OCI-LY3 (cell line): ENCODE data around the gene CATSPERD.

Source experiments
- H2AFZ ChIP-seq: fragments of 200-600, 300-600 bp; shearing (Covaris generic); 2 replicates; pipeline ENCODE4 v1.6.0; 2014; ENCODE audit warnings: antibody characterized with exemption, low read depth, low read length
- H3K27ac ChIP-seq: fragments of 200-600, 300-600 bp; sonication (generic); 2 replicates; pipeline ENCODE4 v1.5.1; 2014; ENCODE audit warnings: mild to moderate bottlenecking, low read length, moderate library complexity, mixed read lengths
- H3K27me3 ChIP-seq: fragments of 200-600, 300-600 bp; sonication (generic); 2 replicates; pipeline ENCODE4 v1.6.1; 2014; ENCODE audit warnings: low read depth, low read length, mixed read lengths
- H3K36me3 ChIP-seq: fragments of 200-600, 300-600 bp; sonication (generic); replicated peaks from 2 replicates; pipeline ENCODE3; 2014; ENCODE audit warnings: low read depth, low read length, mixed read lengths
- H3K4me1 ChIP-seq: fragments of 300-600, 200-600 bp; sonication (generic); 2 replicates; pipeline ENCODE4 v1.6.1; 2014; ENCODE audit warnings: low read length, mixed read lengths
- H3K4me2 ChIP-seq: fragments of 200-600, 300-600 bp; sonication (generic); 2 replicates; pipeline ENCODE4 v1.6.1; 2014; ENCODE audit warnings: low read length, mixed read lengths
- H3K4me3 ChIP-seq: fragments of 300-600, 200-600 bp; sonication (generic); 2 replicates; pipeline ENCODE4 v1.5.1; 2014; ENCODE audit warnings: antibody characterized with exemption, mild to moderate bottlenecking, low read length, moderate library complexity
- H3K79me2 ChIP-seq: fragments of 300-600, 200-600 bp; shearing (Covaris generic); 2 replicates; pipeline ENCODE4 v1.6.1; 2014; ENCODE audit warnings: mild to moderate bottlenecking, low read length, mixed read lengths
- H3K9ac ChIP-seq: fragments of 300-600, 200-600 bp; shearing (Covaris generic); 2 replicates; pipeline ENCODE4 v1.6.0; 2014; ENCODE audit warnings: mild to moderate bottlenecking, low read length, moderate library complexity
- H3K9me3 ChIP-seq: fragments of 200-600, 300-600 bp; shearing (Covaris generic); 2 replicates; pipeline ENCODE4 v1.6.1; 2014; ENCODE audit warnings: low read length, mixed read lengths; ENCODE audit not compliant: insufficient read depth
- H4K20me1 ChIP-seq: fragments of 200-600, 300-600 bp; sonication (generic); 2 replicates; pipeline ENCODE4 v1.6.1; 2016; ENCODE audit warnings: low read length, mixed read lengths; ENCODE audit not compliant: insufficient read depth
- EZH2phosphoT487 ChIP-seq: fragments of 200-600 bp; shearing (Covaris generic); IDR thresholded peaks from 2 replicates; pipeline ENCODE4 v1.6.1; 2018; ENCODE audit warnings: antibody characterized with exemption, mixed run types, low read depth
- TF ChIP-seq, protein P1 (sequence below): fragments of 200-600, 300-600 bp; sonication (generic); IDR thresholded peaks from 2 replicates; pipeline ENCODE4 v1.5.1; 2014; ENCODE audit warnings: antibody characterized with exemption, low read length, low read depth

The CATSPERD gene

DNA sequence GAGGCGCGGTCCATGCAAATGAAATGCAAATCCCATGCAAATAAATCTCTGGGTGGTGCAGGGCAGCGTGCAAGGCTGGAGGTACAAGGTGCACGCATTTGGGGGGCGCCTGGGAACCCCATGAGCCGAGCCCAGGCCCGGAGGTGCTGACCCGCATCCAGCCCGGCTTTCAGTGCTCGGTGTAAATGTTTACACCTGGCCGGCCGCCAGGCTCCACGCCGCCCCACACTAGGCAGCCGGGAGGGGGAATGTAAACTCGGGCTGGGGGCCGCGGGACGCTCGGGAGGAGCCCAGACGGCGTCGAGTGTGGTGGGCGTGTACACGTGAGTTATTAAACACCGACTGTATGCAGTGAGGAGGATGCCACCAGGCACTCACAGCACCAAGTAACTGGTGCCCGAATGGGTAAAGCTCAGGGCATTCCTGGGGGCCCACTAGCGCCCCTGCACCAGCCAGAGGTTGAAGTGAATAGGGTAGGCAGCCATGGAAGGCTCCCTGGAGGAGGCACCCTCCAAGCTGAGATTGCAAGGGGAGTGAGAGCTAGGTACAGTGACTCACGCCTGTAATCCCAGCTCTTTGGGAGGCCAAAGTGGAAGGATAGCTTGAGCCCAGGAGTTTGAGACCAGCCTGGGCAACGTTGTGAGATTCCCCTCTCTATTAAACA, 101.9 kb downstream of the CATSPERD start:
- Histone ChIP-seq H2AFZ (no peak overlapping the region), H3K36me3 (no peaks in the 10 kb centered on the region), H3K4me1 (peaks cover 11% of the 10 kb centered on the region), H3K79me2 (no peaks in the 10 kb centered on the region), H3K4me2 (no peak overlapping the region), H3K27ac (no peak overlapping the region), H3K9me3 (no peaks in the 10 kb centered on the region), H3K9ac (no peak overlapping the region), H3K4me3 (no peak overlapping the region), H3K27me3 (no peaks in the 10 kb centered on the region), H4K20me1 (no peaks in the 10 kb centered on the region)
- TF ChIP-seq, protein P1, sequence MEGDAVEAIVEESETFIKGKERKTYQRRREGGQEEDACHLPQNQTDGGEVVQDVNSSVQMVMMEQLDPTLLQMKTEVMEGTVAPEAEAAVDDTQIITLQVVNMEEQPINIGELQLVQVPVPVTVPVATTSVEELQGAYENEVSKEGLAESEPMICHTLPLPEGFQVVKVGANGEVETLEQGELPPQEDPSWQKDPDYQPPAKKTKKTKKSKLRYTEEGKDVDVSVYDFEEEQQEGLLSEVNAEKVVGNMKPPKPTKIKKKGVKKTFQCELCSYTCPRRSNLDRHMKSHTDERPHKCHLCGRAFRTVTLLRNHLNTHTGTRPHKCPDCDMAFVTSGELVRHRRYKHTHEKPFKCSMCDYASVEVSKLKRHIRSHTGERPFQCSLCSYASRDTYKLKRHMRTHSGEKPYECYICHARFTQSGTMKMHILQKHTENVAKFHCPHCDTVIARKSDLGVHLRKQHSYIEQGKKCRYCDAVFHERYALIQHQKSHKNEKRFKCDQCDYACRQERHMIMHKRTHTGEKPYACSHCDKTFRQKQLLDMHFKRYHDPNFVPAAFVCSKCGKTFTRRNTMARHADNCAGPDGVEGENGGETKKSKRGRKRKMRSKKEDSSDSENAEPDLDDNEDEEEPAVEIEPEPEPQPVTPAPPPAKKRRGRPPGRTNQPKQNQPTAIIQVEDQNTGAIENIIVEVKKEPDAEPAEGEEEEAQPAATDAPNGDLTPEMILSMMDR: no peak
- no peak for TF ChIP-seq EZH2phosphoT487

DNA sequence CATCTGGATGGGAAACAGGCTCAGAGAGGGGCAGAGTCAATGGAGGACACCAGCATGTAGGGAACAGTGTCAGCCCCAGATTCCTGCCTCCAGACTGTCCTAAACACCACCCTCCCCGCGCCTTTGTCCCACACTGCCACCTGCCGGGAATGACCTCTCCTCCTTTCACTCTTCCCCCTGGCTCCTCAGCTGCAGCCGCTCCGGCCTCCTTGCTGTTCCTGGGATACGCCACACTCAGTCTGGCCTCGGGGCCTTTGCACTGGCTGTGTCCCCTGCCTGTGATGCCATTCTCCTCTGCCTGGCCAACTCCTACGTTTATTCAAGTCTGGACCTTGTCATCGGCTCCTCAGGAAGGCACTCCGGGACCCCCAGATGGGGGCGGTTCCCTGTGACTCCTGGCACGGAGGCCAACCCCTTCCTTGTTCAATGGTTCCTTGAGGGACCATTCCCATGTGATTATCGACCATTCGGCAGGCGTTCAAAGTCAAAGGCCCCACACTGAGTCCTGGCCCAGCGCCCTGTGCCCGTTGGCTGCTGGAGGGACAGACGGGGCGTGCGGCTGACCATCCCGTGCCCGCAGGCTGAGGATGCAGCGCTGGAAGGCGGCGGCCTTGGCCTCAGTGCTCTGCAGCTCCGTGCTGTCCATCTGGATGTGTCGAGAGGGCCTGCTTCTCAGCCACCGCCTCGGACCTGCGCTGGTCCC, 103.3 kb downstream of the CATSPERD start:
- peaks cover 11% of the 10 kb centered on the region for H3K4me1 ChIP-seq
- no peaks in the 10 kb centered on the region for H3K79me2 ChIP-seq
- H4K20me1 ChIP-seq: no peaks in the 10 kb centered on the region
- H3K9me3 ChIP-seq: no peaks in the 10 kb centered on the region
- no peak overlapping the region for H3K4me2 ChIP-seq
- H3K4me3 ChIP-seq: no peak overlapping the region
- no peaks in the 10 kb centered on the region for H3K27me3 ChIP-seq
- TF ChIP-seq, protein P1: peak; percentile 26; the same call in 1 of the 2 replicates
- no peak for TF ChIP-seq EZH2phosphoT487
- no peak overlapping the region for H3K27ac ChIP-seq
- H2AFZ ChIP-seq: no peak overlapping the region
- H3K9ac ChIP-seq: no peak overlapping the region
- no peaks in the 10 kb centered on the region for H3K36me3 ChIP-seq

DNA sequence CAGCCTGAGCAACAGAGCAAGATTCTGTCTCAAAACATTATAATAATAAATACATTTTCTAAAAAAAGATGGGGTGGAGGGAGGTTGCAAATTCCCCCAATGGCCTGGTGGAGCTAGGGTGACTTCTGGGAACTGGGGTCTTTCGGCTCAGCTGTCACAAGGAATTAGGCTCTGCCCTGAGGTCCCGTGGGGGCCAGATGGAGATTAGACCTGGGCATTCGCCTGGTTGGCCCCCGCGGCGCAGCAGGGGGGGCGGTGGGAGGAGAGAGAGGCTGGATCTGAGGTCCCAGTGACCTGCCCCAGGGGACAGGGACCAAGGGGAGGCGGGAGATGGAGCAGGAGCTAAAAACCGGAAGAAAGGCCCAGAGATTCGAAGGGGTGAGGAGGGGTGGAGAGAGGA, 104.3 kb downstream of the CATSPERD start:
- Histone ChIP-seq H3K36me3 (no peaks in the 10 kb centered on the region), H3K4me2 (no peak overlapping the region), H3K9ac (no peak overlapping the region), H3K9me3 (no peaks in the 10 kb centered on the region), H3K27ac (no peak overlapping the region), H3K4me3 (no peak overlapping the region), H3K79me2 (no peaks in the 10 kb centered on the region), H3K27me3 (no peaks in the 10 kb centered on the region), H3K4me1 (peaks cover 11% of the 10 kb centered on the region), H4K20me1 (no peaks in the 10 kb centered on the region), H2AFZ (no peak overlapping the region)
- TF ChIP-seq, protein P1: no peak
- TF ChIP-seq EZH2phosphoT487: no peak

DNA sequence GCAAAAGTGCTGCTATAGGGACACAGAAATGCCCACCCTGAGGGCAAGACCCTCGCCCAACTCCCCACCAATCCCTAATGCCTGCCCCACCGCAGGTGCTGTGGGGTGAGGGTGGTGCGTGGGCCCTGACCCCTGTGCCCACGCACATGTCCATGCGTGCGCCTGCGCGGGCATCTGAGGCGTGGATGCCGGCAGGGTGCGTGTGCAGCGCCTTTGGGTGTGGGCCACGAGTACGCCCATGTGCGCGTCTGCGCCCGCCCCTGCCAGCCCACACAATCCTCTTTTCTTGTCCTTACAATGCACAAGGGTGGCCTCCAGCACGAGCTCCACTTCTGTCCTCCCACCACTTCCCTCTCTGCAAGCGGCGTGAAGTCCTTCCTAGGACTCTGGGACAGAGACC, 104.7 kb downstream of the CATSPERD start:
- Histone ChIP-seq H3K4me2 (no peak overlapping the region), H3K36me3 (no peaks in the 10 kb centered on the region), H3K27me3 (no peaks in the 10 kb centered on the region), H3K9ac (no peak overlapping the region), H3K79me2 (no peaks in the 10 kb centered on the region), H3K9me3 (no peaks in the 10 kb centered on the region), H2AFZ (no peak overlapping the region), H4K20me1 (no peaks in the 10 kb centered on the region), H3K4me3 (no peak overlapping the region), H3K27ac (no peak overlapping the region), H3K4me1 (peaks cover 11% of the 10 kb centered on the region)
- TF ChIP-seq, protein P1: no peak
